Heart left ventricle (tissue), 16 donors: Measurements from ENCODE around the gene USH1C. TPM values are rescaled to one million over a fixed set of nuclear protein-coding genes. Genes with fewer than 3 reads are reported as not detected.
A peak's percentile ranks its signal among the peaks of the same experiment; 100 is the strongest.

ENCODE experiments used
- ATAC-seq, 4 donors: fragments of 200-7000 bp; cut with Tn5 transposase; one replicate each; pipeline ENCODE4 v1.9.1; 2020 to 2022; ENCODE audit warnings: moderate library complexity in 4 of 4, mild to moderate bottlenecking in 3 of 4, moderate number of reproducible peaks in 1 of 4
- DNase-seq, 5 donors: peaks; one replicate each; pipeline ENCODE4 v3.0.0-alpha.2; 2020
- H3K27ac ChIP-seq, 12 donors: fragments of 200-600 bp; sonication (generic) in 4 of 12; one replicate each; pipeline versions ENCODE4 v1.5.0 to v1.8.0; 2016 to 2022; ENCODE audit warnings: mild to moderate bottlenecking in 2 of 12
- H3K27me3 ChIP-seq, 9 donors: fragments of 200-600 bp; sonication (generic) in 2 of 9; one replicate each; pipeline versions ENCODE4 v1.5.1 to v1.8.0; 2016 to 2022; ENCODE audit warnings: mild to moderate bottlenecking in 3 of 9
- H3K36me3 ChIP-seq, 9 donors: fragments of 200-600 bp; sonication (generic) in 2 of 9; one replicate each; pipeline versions ENCODE4 v1.5.0 to v1.8.0; 2018 to 2022; ENCODE audit warnings: mild to moderate bottlenecking in 2 of 9
- H3K4me1 ChIP-seq, 12 donors: fragments of 200-600 bp; sonication (generic) in 4 of 12; one replicate each; pipeline versions ENCODE4 v1.5.0 to v1.8.0; 2016 to 2022; ENCODE audit warnings: mild to moderate bottlenecking in 3 of 12
- H3K4me3 ChIP-seq, 12 donors: fragments of 200-600 bp; sonication (generic) in 4 of 12; one replicate each; pipeline versions ENCODE4 v1.5.0 to v1.8.0; 2017 to 2022; ENCODE audit warnings: mild to moderate bottlenecking in 9 of 12, moderate library complexity in 4 of 12
- H3K9me3 ChIP-seq, 12 donors: fragments of 200-600 bp; sonication (generic) in 4 of 12; one replicate each; pipeline versions ENCODE4 v1.5.0 to v1.8.0; 2016 to 2022; ENCODE audit warnings: mild to moderate bottlenecking in 1 of 12
- CTCF ChIP-seq, 12 donors: fragments of 200-600 bp; sonication (generic) in 4 of 12; IDR thresholded peaks; one replicate each; pipeline versions ENCODE4 v1.5.0 to v1.8.0; 2018 to 2022; ENCODE audit warnings: antibody characterized with exemption in 12 of 12, mild to moderate bottlenecking in 5 of 12
- POLR2A ChIP-seq, 2 donors: fragments of 450-650 bp; IDR thresholded peaks; one replicate each; pipeline ENCODE4 v1.6.1; 2017; ENCODE audit warnings: antibody characterized with exemption in 2 of 2, mild to moderate bottlenecking in 2 of 2, moderate library complexity in 2 of 2
- WGBS, 4 donors: extraction: QIAGEN DNeasy Blood & Tissue Kit in 2 of 4; methylation state at CpG; one replicate each; pipeline versions ENCODE4 v1.1.5 to v1.1.7; 2013 to 2018; 5-methylcytosine and 5-hydroxymethylcytosine counted together
- intact Hi-C, 10 donors: fragments of 100-400 bp; cut with DNase I; formaldehyde crosslinking; loops; one replicate each; pipeline versions ENCODE4 v1.11.1 to v1.14.2; 2022
- polyA plus RNA-seq, 2 donors: library from polyadenylated mRNA; stranded (reverse); fragments of 200-250 nt; gene quantifications; one replicate each; pipeline ENCODE4 v1.2.3, GENCODE V29; 2013
- total RNA-seq, 9 donors: library from RNA; depleted of rRNA in 2 of 9; stranded (reverse); fragments of >200 nt in 2 of 9; fragmentation: NEBNext Ultra II Directional in 3 of 9; extraction: Animal tissue kit (Norgen Biotek cat#: 25700) in 3 of 9; gene quantifications; one replicate each; pipeline versions ENCODE4 v1.1.0 to v1.2.4, GENCODE V29; 2016 to 2023
- donor health status: ischemic (EF 13 %, LVEDD 7.1; RV severe dilation, severe dysfunction).
- donor health status: healthy with polysubstance abuse.
- donor health status: DM: no; HTN: yes; CAD: no.
- donor health status: DM: no; HTN: no; CAD: no.
- donor health status: ischemic (EF 25% LVEDD 6.9; RV normal size, moderate dysfunction).
- donor health status: ischemic (EF 25% LVEDD 5.7; RV mildly dilated, moderate dysfunction).
- donor health status: healthy.
- donor health status: DM: yes; HTN: yes; CAD: no.
- donor health status: ischemic (EF 35%, LVEDD 5.7; RV mildly dilated, moderate dysfunction).
- donor health status: nonischemic (EF 11% LVEDD 7.7; RV severe dilation, severe dysfunction).
- donor health status: DM: yes; HTN: yes; CAD: no.
- donor health status: PGD.
- donor health status: ischemic (EF 29% LVEDD 5.4; RV normal size, mild dysfunction).
- donor health status: nonischemic (EF 23%, LVEDD 6.1; RV moderate dilation, normal function).

Gene USH1C
- total and polyA plus RNA-seq, 11 donors = 0.06 to 0.23 (median 0.16) TPM; not detected in 8

GRCh38 chr11:17528181-17528691, 16.0 kb downstream of the USH1C start:
- H3K4me1 ChIP-seq = peaks cover 0 to 19% (median 1%) of the 10 kb centered on the region in 12 donors
- H3K27ac ChIP-seq = no peak overlapping the region
- no peaks in the 10 kb centered on the region for H3K36me3 ChIP-seq
- intact Hi-C loops = loop anchor here in 6 of 10 donors (1.0 to 10.0 kb wide), 5 partner anchors 143 to 296 kb away; no protein-coding TSS in a partner anchor
- WGBS, 4 donors = 48 to 59% (median 52%) methylated on average over 9 of the region's 9 CpGs
- TF ChIP-seq POLR2A (IDR thresholded peaks at IDR 0.05) (no peak), CTCF (IDR thresholded peaks at IDR 0.05) (peak; percentile 50 to 75 (median 69))
- ATAC-seq (peak; percentile 32 to 82 (median 72)), DNase-seq (peak in 4 of 5 donors; percentile 31 to 57 (median 50))
- H3K27me3 ChIP-seq = no peaks in the 10 kb centered on the region
- H3K4me3 ChIP-seq = no peak overlapping the region
- H3K9me3 ChIP-seq = no peaks in the 10 kb centered on the region

GRCh38 chr11:17527628-17527995, 16.6 kb downstream of the USH1C start:
- ATAC-seq (no peak), DNase-seq (no peak)
- intact Hi-C loops = loop anchor here in 4 of 10 donors (5.0 to 10.0 kb wide), 3 partner anchors 145 to 295 kb away; no protein-coding TSS in a partner anchor
- H3K27ac ChIP-seq = no peak overlapping the region
- no peak for TF ChIP-seq POLR2A (IDR thresholded peaks at IDR 0.05)
- no peak for TF ChIP-seq CTCF (IDR thresholded peaks at IDR 0.05)
- H3K4me1 ChIP-seq = peaks cover 0 to 19% (median 1%) of the 10 kb centered on the region in 12 donors
- H3K9me3 ChIP-seq = no peaks in the 10 kb centered on the region
- no peak overlapping the region for H3K4me3 ChIP-seq
- no peaks in the 10 kb centered on the region for H3K36me3 ChIP-seq
- 72 to 84% (median 75%) methylated on average over 3 of the region's 3 CpGs for WGBS, 4 donors
- no peaks in the 10 kb centered on the region for H3K27me3 ChIP-seq

- 81 to 92% (median 85%) methylated on average over 13 to 20 of the region's 20 CpGs for WGBS, 4 donors
- DNase-seq = no peak
- Histone ChIP-seq H3K9me3 (no peaks in the 10 kb centered on the region), H3K27me3 (no peaks in the 10 kb centered on the region), H3K4me1 (peaks cover 0 to 18% (median 1%) of the 10 kb centered on the region in 12 donors), H3K27ac (no peak overlapping the region), H3K4me3 (no peak overlapping the region), H3K36me3 (no peaks in the 10 kb centered on the region)
- ATAC-seq = no peak
- intact Hi-C loops = loop anchor here in 4 of 10 donors (5.0 to 10.0 kb wide), 3 partner anchors 145 to 295 kb away; no protein-coding TSS in a partner anchor
- TF ChIP-seq POLR2A (IDR thresholded peaks at IDR 0.05) = no peak
- no peak for TF ChIP-seq CTCF (IDR thresholded peaks at IDR 0.05)
These were observed 17.1 kb downstream of the USH1C start for GRCh38 chr11:17526931-17527627.

GRCh38 chr11:17526326-17526725, 17.9 kb downstream of the USH1C start:
- WGBS, 4 donors = 79 to 92% (median 88%) methylated on average over 12 to 13 of the region's 13 CpGs
- no peak overlapping the region for H3K4me3 ChIP-seq
- no peaks in the 10 kb centered on the region for H3K36me3 ChIP-seq
- no peak for ATAC-seq
- no peak overlapping the region for H3K27ac ChIP-seq
- no peak for DNase-seq
- H3K9me3 ChIP-seq = no peaks in the 10 kb centered on the region
- intact Hi-C loops = loop anchor here in 4 of 10 donors (5.0 to 10.0 kb wide), 3 partner anchors 144 to 294 kb away; no protein-coding TSS in a partner anchor
- H3K27me3 ChIP-seq = no peaks in the 10 kb centered on the region
- TF ChIP-seq CTCF (IDR thresholded peaks at IDR 0.05) (no peak), POLR2A (IDR thresholded peaks at IDR 0.05) (no peak)
- peaks cover 0 to 13% (median 1%) of the 10 kb centered on the region in 12 donors for H3K4me1 ChIP-seq
